Measurements from ENCODE around the gene SARS2. TPM values are rescaled to one million over a fixed set of nuclear protein-coding genes. Genes with fewer than 3 reads are reported as not detected.
"Not testable (repeated sequence)": the region's sequence is repeated elsewhere in the genome, so short reads cannot be mapped to it uniquely, and the experiment has no call there.

The SARS2 gene
- total and polyA plus RNA-seq, 4 donors = 5.9 to 72.4 (median 11.7) TPM

DNA sequence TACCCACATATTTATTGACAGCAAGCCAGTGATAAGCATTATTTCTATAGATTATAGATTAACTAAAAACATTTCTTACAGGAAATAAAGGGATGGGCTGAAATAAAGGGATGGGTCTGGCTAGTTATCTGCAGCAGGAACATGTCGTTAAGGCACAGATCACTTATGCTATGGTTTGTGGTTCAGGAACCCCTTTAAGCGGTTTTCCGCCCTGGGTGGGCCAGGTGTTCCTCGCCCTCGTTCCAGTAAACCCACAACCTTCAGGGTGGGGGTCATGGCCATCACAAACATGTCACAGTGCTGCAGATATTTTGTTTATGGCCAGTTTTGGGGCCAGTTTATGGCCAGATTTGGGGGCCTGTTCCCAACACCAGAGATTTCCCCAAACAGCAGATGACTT lies 10.9 kb upstream of the SARS2 start:
- H3K9me3 ChIP-seq (ENCODE audit: control insufficient read depth, low read length); H3K36me3 ChIP-seq (ENCODE audit: control insufficient read depth in 1 of 2, insufficient read depth in 2 of 2, low read length in 1 of 2); intact Hi-C loops (cut with DNase I); H3K27ac ChIP-seq (ENCODE audit: low read depth in 1 of 2, low read length in 2 of 2); H3K4me3 ChIP-seq (ENCODE audit: low read length in 2 of 2); H3K27me3 ChIP-seq (ENCODE audit: control insufficient read depth in 1 of 2, insufficient read depth in 2 of 2, low read length in 1 of 2); H3K4me1 ChIP-seq (ENCODE audit: control insufficient read depth in 1 of 2, insufficient read depth in 2 of 2, low read length in 2 of 2); DNase-seq; ATAC-seq (ENCODE audit: low FRiP score): not testable (repeated sequence)
- 85 to 91% methylated on average over 5 of the region's 5 CpGs for WGBS, 2 donors

DNA sequence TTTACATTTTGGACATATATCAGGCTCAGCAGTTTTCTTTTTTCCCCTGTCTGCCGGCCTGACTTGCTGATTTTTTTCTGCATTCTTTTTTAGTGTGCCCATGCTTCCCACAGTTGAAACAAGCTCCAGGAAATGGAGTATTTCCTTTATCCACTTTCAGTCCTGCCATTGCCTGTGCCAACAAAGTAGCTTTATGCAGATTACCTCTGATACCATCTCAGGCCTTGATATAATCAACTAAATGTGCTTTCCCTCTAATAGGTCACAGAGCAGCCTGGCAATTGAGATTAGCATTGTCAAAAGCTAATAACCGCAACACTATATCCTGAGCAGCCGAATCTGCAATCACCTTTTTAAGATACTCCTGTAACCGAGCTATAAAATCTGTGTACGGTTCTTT lies 9.4 kb upstream of the SARS2 start:
- intact Hi-C loops (cut with DNase I) = loop anchor here in 1 of 2 donors (10.0 kb wide), 1 partner anchor 395 kb away; no protein-coding TSS in a partner anchor

GRCh38 chr19:38933544-38933943 lies 3.0 kb upstream of the SARS2 start:
- WGBS, 2 donors = 89 to 91% methylated on average over 4 of the region's 4 CpGs
- no peak overlapping the region for H3K4me3 ChIP-seq (ENCODE audit: low read length in 2 of 2)

More for the DNA sequence above, 9.4 kb upstream of the SARS2 start:
- no peaks in the 10 kb centered on the region for H3K9me3 ChIP-seq (ENCODE audit: control insufficient read depth, low read length)
- H3K36me3 ChIP-seq (ENCODE audit: control insufficient read depth in 1 of 2, insufficient read depth in 2 of 2, low read length in 1 of 2) = no peaks in the 10 kb centered on the region
- no peaks in the 10 kb centered on the region for H3K4me1 ChIP-seq (ENCODE audit: control insufficient read depth in 1 of 2, insufficient read depth in 2 of 2, low read length in 2 of 2)
- no peaks in the 10 kb centered on the region for H3K27me3 ChIP-seq (ENCODE audit: control insufficient read depth in 1 of 2, insufficient read depth in 2 of 2, low read length in 1 of 2)
- ATAC-seq (ENCODE audit: low FRiP score) (no peak), DNase-seq (no peak)
- 35 to 40% methylated on average over 5 of the region's 5 CpGs for WGBS, 2 donors
- no peak overlapping the region for H3K27ac ChIP-seq (ENCODE audit: low read depth in 1 of 2, low read length in 2 of 2)
- no peak overlapping the region for H3K4me3 ChIP-seq (ENCODE audit: low read length in 2 of 2)

GRCh38 chr19:38932425-38933179 lies 2.0 kb upstream of the SARS2 start:
- 88 to 90% methylated on average over 29 of the region's 29 CpGs for WGBS, 2 donors
- DNase-seq (no peak), ATAC-seq (ENCODE audit: low FRiP score) (no peak)
- Histone ChIP-seq H3K27ac (ENCODE audit: low read depth in 1 of 2, low read length in 2 of 2) (no peak overlapping the region), H3K4me3 (ENCODE audit: low read length in 2 of 2) (no peak overlapping the region), H3K36me3 (ENCODE audit: control insufficient read depth in 1 of 2, insufficient read depth in 2 of 2, low read length in 1 of 2) (no peaks in the 10 kb centered on the region), H3K9me3 (ENCODE audit: control insufficient read depth, low read length) (no peaks in the 10 kb centered on the region), H3K27me3 (ENCODE audit: control insufficient read depth in 1 of 2, insufficient read depth in 2 of 2, low read length in 1 of 2) (no peaks in the 10 kb centered on the region), H3K4me1 (ENCODE audit: control insufficient read depth in 1 of 2, insufficient read depth in 2 of 2, low read length in 2 of 2) (no peaks in the 10 kb centered on the region)
- intact Hi-C loops (cut with DNase I) = loop anchor here in 1 of 2 donors (10.0 kb wide), 1 partner anchor 388 kb away; no protein-coding TSS in a partner anchor

More at GRCh38 chr19:38933544-38933943, 3.0 kb upstream of the SARS2 start:
- H3K27ac ChIP-seq (ENCODE audit: low read depth in 1 of 2, low read length in 2 of 2) = no peak overlapping the region
- H3K27me3 ChIP-seq (ENCODE audit: control insufficient read depth in 1 of 2, insufficient read depth in 2 of 2, low read length in 1 of 2) = no peaks in the 10 kb centered on the region
- no peaks in the 10 kb centered on the region for H3K4me1 ChIP-seq (ENCODE audit: control insufficient read depth in 1 of 2, insufficient read depth in 2 of 2, low read length in 2 of 2)
- no peaks in the 10 kb centered on the region for H3K36me3 ChIP-seq (ENCODE audit: control insufficient read depth in 1 of 2, insufficient read depth in 2 of 2, low read length in 1 of 2)
- no peak for ATAC-seq (ENCODE audit: low FRiP score)
- H3K9me3 ChIP-seq (ENCODE audit: control insufficient read depth, low read length) = no peaks in the 10 kb centered on the region
- intact Hi-C loops (cut with DNase I) = loop anchor here in 1 of 2 donors (10.0 kb wide), 1 partner anchor 389 kb away; no protein-coding TSS in a partner anchor
- no peak for DNase-seq

DNA sequence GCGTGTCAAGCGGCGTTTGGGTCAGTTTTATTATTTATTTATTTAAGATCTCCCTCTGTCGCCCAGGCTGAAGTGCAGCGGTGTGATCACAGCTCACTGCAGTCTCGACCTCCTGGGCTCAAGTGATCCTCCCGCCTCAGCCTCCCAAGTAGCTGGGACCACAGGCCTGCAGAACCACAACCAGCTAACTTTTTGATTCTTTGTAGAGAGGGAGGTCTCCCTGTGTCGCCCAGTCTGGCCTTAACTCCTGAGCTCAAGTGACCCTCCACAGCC lies 894 bp upstream of the SARS2 start:
- WGBS, 2 donors = 23 to 27% methylated on average over 8 of the region's 8 CpGs
- Histone ChIP-seq H3K36me3 (ENCODE audit: control insufficient read depth in 1 of 2, insufficient read depth in 2 of 2, low read length in 1 of 2) (no peaks in the 10 kb centered on the region), H3K9me3 (ENCODE audit: control insufficient read depth, low read length) (no peaks in the 10 kb centered on the region), H3K27ac (ENCODE audit: low read depth in 1 of 2, low read length in 2 of 2) (no peak overlapping the region), H3K27me3 (ENCODE audit: control insufficient read depth in 1 of 2, insufficient read depth in 2 of 2, low read length in 1 of 2) (no peaks in the 10 kb centered on the region), H3K4me3 (ENCODE audit: low read length in 2 of 2) (peak overlapping the region in 1 of 2 donors; percentile 92), H3K4me1 (ENCODE audit: control insufficient read depth in 1 of 2, insufficient read depth in 2 of 2, low read length in 2 of 2) (no peaks in the 10 kb centered on the region)
- no peak for ATAC-seq (ENCODE audit: low FRiP score)
- intact Hi-C loops (cut with DNase I) = loop anchor here in 1 of 2 donors (10.0 kb wide), 1 partner anchor 387 kb away; no protein-coding TSS in a partner anchor
- DNase-seq = no peak

- peak within 1 kb of the TSS in 1 of 2 donors; percentile 69 for H3K27ac ChIP-seq (ENCODE audit: low read depth in 1 of 2, low read length in 2 of 2)
- 0% methylated on average over 40 of the region's 40 CpGs for WGBS, 2 donors
- no peaks in the 10 kb centered on the region for H3K36me3 ChIP-seq (ENCODE audit: control insufficient read depth in 1 of 2, insufficient read depth in 2 of 2, low read length in 1 of 2)
- ATAC-seq (ENCODE audit: low FRiP score) (peak; percentile 98), DNase-seq (peak; percentile 99)
- H3K9me3 ChIP-seq (ENCODE audit: control insufficient read depth, low read length) = no peaks in the 10 kb centered on the region
- intact Hi-C loops (cut with DNase I) = loop anchor here (1.0 to 10.0 kb wide), 2 partner anchors 386 to 387 kb away; no protein-coding TSS in a partner anchor
- peak within 1 kb of the TSS; percentile 58 to 92 for H3K4me3 ChIP-seq (ENCODE audit: low read length in 2 of 2)
- no peaks in the 10 kb centered on the region for H3K4me1 ChIP-seq (ENCODE audit: control insufficient read depth in 1 of 2, insufficient read depth in 2 of 2, low read length in 2 of 2)
- H3K27me3 ChIP-seq (ENCODE audit: control insufficient read depth in 1 of 2, insufficient read depth in 2 of 2, low read length in 1 of 2) = no peaks in the 10 kb centered on the region
These were observed 385 bp upstream of the SARS2 start, which contains the start of gene MRPS12 for GRCh38 chr19:38930776-38931520. TSS of gene MRPS12 (plus strand) at chr19:38930944. CDS start at chr19:38931295, 351 bp downstream.

DNA sequence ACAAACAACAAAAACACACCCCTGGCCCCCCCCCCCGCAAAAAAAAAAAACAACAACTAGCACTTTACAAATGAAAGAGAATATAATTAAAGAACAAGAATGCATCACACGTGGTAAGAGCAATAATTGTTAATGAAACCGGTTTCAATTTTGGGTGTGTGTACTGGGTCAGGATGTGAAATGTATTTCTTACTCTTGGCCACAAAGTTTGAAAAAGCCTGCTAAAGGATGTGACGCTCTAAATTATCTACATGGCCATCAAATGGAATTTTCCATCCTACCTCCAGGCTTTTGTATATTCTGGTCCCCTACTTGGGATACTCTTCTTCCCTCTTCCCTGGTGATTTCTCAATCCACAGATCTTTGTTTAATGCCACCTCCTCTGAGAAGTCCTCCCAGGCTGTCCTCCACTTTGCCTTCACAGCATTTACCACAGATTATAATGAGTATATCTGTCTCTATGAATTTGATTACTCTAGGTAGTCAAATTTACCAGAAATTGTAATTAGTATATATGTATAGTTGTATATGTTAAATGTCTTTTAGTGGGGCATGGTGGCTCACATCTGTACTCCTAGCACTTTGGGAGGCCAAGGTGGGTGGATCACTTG lies 2.1 kb downstream of the SARS2 start:
- Histone ChIP-seq H3K27me3 (ENCODE audit: control insufficient read depth in 1 of 2, insufficient read depth in 2 of 2, low read length in 1 of 2) (no peaks in the 10 kb centered on the region), H3K27ac (ENCODE audit: low read depth in 1 of 2, low read length in 2 of 2) (no peak overlapping the region), H3K36me3 (ENCODE audit: control insufficient read depth in 1 of 2, insufficient read depth in 2 of 2, low read length in 1 of 2) (peaks cover 0 to 2% of the 10 kb centered on the region in 2 donors), H3K4me1 (ENCODE audit: control insufficient read depth in 1 of 2, insufficient read depth in 2 of 2, low read length in 2 of 2) (no peaks in the 10 kb centered on the region), H3K4me3 (ENCODE audit: low read length in 2 of 2) (no peak overlapping the region), H3K9me3 (ENCODE audit: control insufficient read depth, low read length) (no peaks in the 10 kb centered on the region)
- DNase-seq = no peak
- intact Hi-C loops (cut with DNase I) = loop anchor here (2.0 to 10.0 kb wide), 2 partner anchors 28 to 294 kb away; no protein-coding TSS in a partner anchor
- 87 to 88% methylated on average over 4 of the region's 4 CpGs for WGBS, 2 donors
- no peak for ATAC-seq (ENCODE audit: low FRiP score)

- WGBS, 2 donors = 95% methylated on average over 7 of the region's 7 CpGs
- peaks cover 0 to 2% of the 10 kb centered on the region in 2 donors for H3K36me3 ChIP-seq (ENCODE audit: control insufficient read depth in 1 of 2, insufficient read depth in 2 of 2, low read length in 1 of 2)
- intact Hi-C loops (cut with DNase I) = loop anchor here in 1 of 2 donors (10.0 kb wide), 1 partner anchor 290 kb away; no protein-coding TSS in a partner anchor
These were observed 6.2 kb downstream of the SARS2 start for GRCh38 chr19:38924388-38924787.

More at GRCh38 chr19:38924388-38924787, 6.2 kb downstream of the SARS2 start:
- DNase-seq (peak in 1 of 2 donors; percentile 31), ATAC-seq (ENCODE audit: low FRiP score) (no peak)
- H3K9me3 ChIP-seq (ENCODE audit: control insufficient read depth, low read length) = no peaks in the 10 kb centered on the region
- H3K4me1 ChIP-seq (ENCODE audit: control insufficient read depth in 1 of 2, insufficient read depth in 2 of 2, low read length in 2 of 2) = no peaks in the 10 kb centered on the region
- no peak overlapping the region for H3K4me3 ChIP-seq (ENCODE audit: low read length in 2 of 2)
- no peak overlapping the region for H3K27ac ChIP-seq (ENCODE audit: low read depth in 1 of 2, low read length in 2 of 2)
- no peaks in the 10 kb centered on the region for H3K27me3 ChIP-seq (ENCODE audit: control insufficient read depth in 1 of 2, insufficient read depth in 2 of 2, low read length in 1 of 2)
